ENCODE data around the gene CRTC1.

GRCh38 chr19:18804139-18804601, 120.7 kb downstream of the CRTC1 start:
- TF ChIP-seq CTCF (IDR thresholded peaks at IDR 0.05), result no peak
- TF ChIP-seq POLR2A (IDR thresholded peaks at IDR 0.05), result no peak

Data from gastroesophageal sphincter (tissue), 3 donors.